Gastrocnemius medialis (tissue), 4 donors: ENCODE measurements around the gene GPR37L1. TPM values are rescaled to one million over a fixed set of nuclear protein-coding genes. Genes with fewer than 3 reads are reported as not detected.

Source experiments
- ATAC-seq, 2 donors: fragments of 150-250 bp; one replicate each; pipeline ENCODE4 v1.9.1; 2016
- DNase-seq, 2 donors: peaks; one replicate each; pipeline ENCODE4 v3.0.0-alpha.2; 2019
- H3K27ac ChIP-seq, 4 donors: fragments of 200-600 bp; sonication (generic); 1 replicate in 1 of 4; 2 replicates in 3 of 4; pipeline ENCODE4 v1.5.1; 2016 to 2018; ENCODE audit warnings: mild to moderate bottlenecking in 2 of 4, moderate library complexity in 1 of 4
- H3K27me3 ChIP-seq, 3 donors: fragments of 200-600 bp; sonication (generic) in 2 of 3; 1 replicate in 1 of 3; 2 replicates in 2 of 3; pipeline versions ENCODE4 v1.5.1 to v1.6.0; 2016 to 2019; ENCODE audit warnings: mild to moderate bottlenecking in 1 of 3, moderate library complexity in 1 of 3
- H3K36me3 ChIP-seq, 2 donors: fragments of 200-600 bp; sonication (generic) in 1 of 2; one replicate each; pipeline ENCODE4 v1.5.1; 2017 to 2018
- H3K4me1 ChIP-seq, 2 donors: fragments of 200-600 bp; sonication (generic) in 1 of 2; one replicate each; pipeline ENCODE4 v1.5.1; 2016 to 2017; ENCODE audit warnings: mild to moderate bottlenecking in 2 of 2
- H3K4me3 ChIP-seq, 4 donors: fragments of 200-600 bp; sonication (generic) in 3 of 4; 1 replicate in 1 of 4; 2 replicates in 3 of 4; pipeline ENCODE4 v1.5.1; 2016 to 2019; ENCODE audit warnings: mild to moderate bottlenecking in 2 of 4
- H3K9me3 ChIP-seq, 3 donors: fragments of 200-600 bp; sonication (generic) in 2 of 3; 1 replicate in 1 of 3; 2 replicates in 2 of 3; pipeline ENCODE4 v1.5.1; 2016 to 2019
- POLR2A ChIP-seq, 2 donors: fragments of 450-650 bp; IDR thresholded peaks; one replicate each; pipeline ENCODE4 v1.6.1; 2017; ENCODE audit warnings: antibody characterized with exemption in 2 of 2, mild to moderate bottlenecking in 2 of 2, moderate library complexity in 2 of 2
- in situ Hi-C, 4 donors: fragments of 200-750 bp; cut with MboI; loops; one replicate each; pipeline versions ENCODE4 v1.15.0 to v1.8.0; 2017; ENCODE audit warnings: low sequenced_read_pairs in 4 of 4
- intact Hi-C: fragments of 100-400 bp; cut with DNase I; formaldehyde crosslinking; loops from one replicate; pipeline ENCODE4 v1.15.1; 2023; ENCODE audit warnings: low total_unique reads
- total RNA-seq, 4 donors: library from RNA; depleted of rRNA; stranded (reverse); fragments of >200 nt; gene quantifications; one replicate each; pipeline versions ENCODE4 v1.1.0 to v1.2.3, GENCODE V29; 2016
- TF ChIP-seq, protein P1 (sequence below), 5 experiments: fragments of 450-650 bp in 3 of 5; fragments of 200-600 bp in 2 of 5; sonication (generic) in 2 of 5; IDR thresholded peaks in 4 of 5; conservative IDR thresholded peaks in 1 of 5; 1 replicate in 4 of 5; 2 replicates in 1 of 5; pipeline ENCODE4 v1.5.1; 2016 to 2019; ENCODE audit warnings: antibody characterized with exemption in 5 of 5, mild to moderate bottlenecking in 3 of 5, moderate library complexity in 3 of 5

The GPR37L1 gene
- total RNA-seq, 4 donors from 2014 or later = 0.04 to 0.10 TPM; not detected in 2

GRCh38 chr1:202127836-202128622 lies 5.3 kb downstream of the GPR37L1 start:
- intact Hi-C loops (no loop called here), in situ Hi-C loops (loop anchor here in 3 of 4 donors (25.0 kb wide), 1 partner anchor 241 kb away; the partner anchor contains the start of gene SHISA4 (in 3 of the 3))
- Histone ChIP-seq H3K27ac (no peak overlapping the region), H3K9me3 (no peaks in the 10 kb centered on the region), H3K4me1 (peaks cover 4 to 13% of the 10 kb centered on the region in 2 donors), H3K4me3 (no peak overlapping the region), H3K27me3 (no peaks in the 10 kb centered on the region), H3K36me3 (peaks cover 0 to 4% of the 10 kb centered on the region in 2 donors)
- DNase-seq = no peak
- no peak for TF ChIP-seq POLR2A (IDR thresholded peaks at IDR 0.05)
- TF ChIP-seq, protein P1, sequence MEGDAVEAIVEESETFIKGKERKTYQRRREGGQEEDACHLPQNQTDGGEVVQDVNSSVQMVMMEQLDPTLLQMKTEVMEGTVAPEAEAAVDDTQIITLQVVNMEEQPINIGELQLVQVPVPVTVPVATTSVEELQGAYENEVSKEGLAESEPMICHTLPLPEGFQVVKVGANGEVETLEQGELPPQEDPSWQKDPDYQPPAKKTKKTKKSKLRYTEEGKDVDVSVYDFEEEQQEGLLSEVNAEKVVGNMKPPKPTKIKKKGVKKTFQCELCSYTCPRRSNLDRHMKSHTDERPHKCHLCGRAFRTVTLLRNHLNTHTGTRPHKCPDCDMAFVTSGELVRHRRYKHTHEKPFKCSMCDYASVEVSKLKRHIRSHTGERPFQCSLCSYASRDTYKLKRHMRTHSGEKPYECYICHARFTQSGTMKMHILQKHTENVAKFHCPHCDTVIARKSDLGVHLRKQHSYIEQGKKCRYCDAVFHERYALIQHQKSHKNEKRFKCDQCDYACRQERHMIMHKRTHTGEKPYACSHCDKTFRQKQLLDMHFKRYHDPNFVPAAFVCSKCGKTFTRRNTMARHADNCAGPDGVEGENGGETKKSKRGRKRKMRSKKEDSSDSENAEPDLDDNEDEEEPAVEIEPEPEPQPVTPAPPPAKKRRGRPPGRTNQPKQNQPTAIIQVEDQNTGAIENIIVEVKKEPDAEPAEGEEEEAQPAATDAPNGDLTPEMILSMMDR (IDR thresholded peaks at IDR 0.05 in 4 of 5, conservative IDR thresholded peaks at IDR 0.05 in 1 of 5) = no peak
- no peak for ATAC-seq

DNA sequence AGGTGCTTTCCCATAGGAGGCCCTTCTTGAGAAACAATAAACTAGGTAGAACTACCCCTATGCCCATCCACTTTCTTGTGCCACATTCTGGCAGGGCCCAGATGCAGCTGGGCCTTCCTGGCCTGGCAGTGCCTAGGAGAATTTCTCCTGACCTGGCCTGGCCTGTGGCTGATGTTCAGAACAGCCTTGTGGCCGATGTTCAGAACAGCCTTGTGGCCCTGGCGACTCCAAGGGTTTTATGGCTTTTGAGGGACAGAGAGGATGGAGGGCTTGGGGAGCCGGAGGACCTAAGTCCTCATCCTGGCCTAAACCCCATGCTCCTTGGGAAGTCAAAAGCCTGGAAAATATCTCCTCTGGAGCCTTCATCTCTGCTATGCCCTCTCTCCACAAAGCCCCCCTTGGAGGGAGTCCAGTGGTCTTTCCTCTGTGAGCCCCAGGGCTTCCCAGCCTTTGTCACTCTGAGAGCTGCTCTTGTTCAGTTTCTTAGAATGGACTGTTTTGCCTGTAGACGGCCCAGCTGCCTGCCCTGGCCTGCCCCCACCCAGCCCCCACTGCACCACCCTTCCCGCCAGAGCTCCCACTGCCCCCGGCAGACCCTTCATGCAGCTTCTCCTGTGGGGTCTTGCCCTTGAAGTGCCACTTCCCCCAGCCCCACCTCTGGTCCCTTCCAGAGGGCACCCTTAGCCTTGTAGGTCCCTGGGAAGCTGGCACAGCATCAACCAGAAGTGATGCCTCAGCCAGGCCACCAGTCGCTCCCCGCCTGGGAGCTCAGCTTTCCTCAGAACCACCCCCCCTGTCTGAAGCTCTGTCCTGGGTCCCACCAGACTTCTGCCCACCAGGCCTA lies 7.0 kb downstream of the GPR37L1 start:
- Histone ChIP-seq H3K4me3 (no peak overlapping the region), H3K9me3 (no peaks in the 10 kb centered on the region), H3K36me3 (peaks cover 0 to 21% of the 10 kb centered on the region in 2 donors), H3K27ac (no peak overlapping the region), H3K27me3 (no peaks in the 10 kb centered on the region), H3K4me1 (peaks cover 5 to 14% of the 10 kb centered on the region in 2 donors)
- intact Hi-C loops = loop anchor here (10.0 kb wide), 1 partner anchor 245 kb away; the partner anchor contains the start of gene SHISA4
- DNase-seq (no peak), ATAC-seq (no peak)
- in situ Hi-C loops = loop anchor here in 3 of 4 donors (25.0 kb wide), 1 partner anchor 242 kb away; the partner anchor contains the start of gene SHISA4 (in 3 of the 3)
- TF ChIP-seq, protein P1 (IDR thresholded peaks at IDR 0.05 in 4 of 5, conservative IDR thresholded peaks at IDR 0.05 in 1 of 5) = no peak
- no peak for TF ChIP-seq POLR2A (IDR thresholded peaks at IDR 0.05)

- H3K4me3 ChIP-seq = no peak overlapping the region
- intact Hi-C loops = loop anchor here (10.0 kb wide), 1 partner anchor 246 kb away; the partner anchor contains the start of gene SHISA4
- H3K9me3 ChIP-seq = no peaks in the 10 kb centered on the region
- ATAC-seq (no peak), DNase-seq (no peak)
- TF ChIP-seq, protein P1 (IDR thresholded peaks at IDR 0.05 in 4 of 5, conservative IDR thresholded peaks at IDR 0.05 in 1 of 5) = no peak
- no peak for TF ChIP-seq POLR2A (IDR thresholded peaks at IDR 0.05)
- H3K27me3 ChIP-seq = no peaks in the 10 kb centered on the region
- peaks cover 0 to 25% of the 10 kb centered on the region in 2 donors for H3K36me3 ChIP-seq
- no peak overlapping the region for H3K27ac ChIP-seq
- in situ Hi-C loops = loop anchor here in 3 of 4 donors (25.0 kb wide), 1 partner anchor 243 kb away; the partner anchor contains the start of gene SHISA4 (in 3 of the 3)
- H3K4me1 ChIP-seq = peaks cover 5 to 14% of the 10 kb centered on the region in 2 donors
Measured at GRCh38 chr1:202130297-202130721, 7.6 kb downstream of the GPR37L1 start.

GRCh38 chr1:202130816-202131522 lies 8.3 kb downstream of the GPR37L1 start:
- TF ChIP-seq, protein P1 (IDR thresholded peaks at IDR 0.05 in 4 of 5, conservative IDR thresholded peaks at IDR 0.05 in 1 of 5) = no peak
- TF ChIP-seq POLR2A (IDR thresholded peaks at IDR 0.05) = no peak
- no peaks in the 10 kb centered on the region for H3K27me3 ChIP-seq
- peaks cover 5 to 14% of the 10 kb centered on the region in 2 donors for H3K4me1 ChIP-seq
- no peak for ATAC-seq
- H3K4me3 ChIP-seq = no peak overlapping the region
- in situ Hi-C loops (loop anchor here in 3 of 4 donors (25.0 kb wide), 1 partner anchor 244 kb away; the partner anchor contains the start of gene SHISA4 (in 3 of the 3)), intact Hi-C loops (loop anchor here (10.0 kb wide), 1 partner anchor 246 kb away; the partner anchor contains the start of gene SHISA4)
- DNase-seq = no peak
- peaks cover 0 to 29% of the 10 kb centered on the region in 2 donors for H3K36me3 ChIP-seq
- H3K9me3 ChIP-seq = no peaks in the 10 kb centered on the region
- no peak overlapping the region for H3K27ac ChIP-seq
